Naive thymus-derived CD4-positive, alpha-beta T cell (primary cell): Measurements from ENCODE around the gene FLNB. TPM values are rescaled to one million over a fixed set of nuclear protein-coding genes. Genes with fewer than 3 reads are reported as not detected.

Experiments
- ATAC-seq: fragments of 150-1000 bp; cut with Tn5 transposase; 2 replicates; pipeline ENCODE4 v1.10.0; 2021; ENCODE audit warnings: mild to moderate bottlenecking, moderate library complexity
- CTCF ChIA-PET: fragments of 350-600 bp; sonication (Branson Sonifier 250); formaldehyde crosslinking; loops from one replicate; lab custom pipeline; 2021; ENCODE audit warnings: antibody characterized with exemption; lab: Charles Lee
- POLR2A ChIA-PET: fragments of 350-600 bp; sonication (Branson Sonifier 250); formaldehyde crosslinking; loops from one replicate; lab custom pipeline; 2021; ENCODE audit warnings: antibody characterized with exemption, inconsistent platforms; lab: Charles Lee
- DNase-seq, 9 donors: peaks; one replicate each; pipeline versions ENCODE4 v3.0.0 to v3.0.0-alpha.2; 2020 to 2022; ENCODE audit warnings: mixed read lengths in 1 of 9
- H3K27ac ChIP-seq: one replicate; pipeline ENCODE4 v1.7.0; 2013; ENCODE audit warnings: mild to moderate bottlenecking, low read depth, low read length, moderate library complexity
- H3K27me3 ChIP-seq, 2 donors: one replicate each; pipeline ENCODE4 v1.7.0; 2013; ENCODE audit warnings: low read length in 2 of 2, mild to moderate bottlenecking in 2 of 2, moderate library complexity in 2 of 2; ENCODE audit not compliant: control insufficient read depth in 2 of 2, insufficient read depth in 2 of 2
- H3K36me3 ChIP-seq, 3 experiments: 1 replicate in 2 of 3; 2 replicates in 1 of 3; pipeline ENCODE4 v1.7.0; 2013; ENCODE audit warnings: low read length in 3 of 3, mild to moderate bottlenecking in 3 of 3, moderate library complexity in 1 of 3; ENCODE audit not compliant: insufficient read depth in 3 of 3, control insufficient read depth in 2 of 3
- H3K4me1 ChIP-seq, 2 donors: one replicate each; pipeline ENCODE4 v1.7.0; 2013; ENCODE audit warnings: low read length in 2 of 2, mild to moderate bottlenecking in 2 of 2, moderate library complexity in 1 of 2; ENCODE audit not compliant: control insufficient read depth in 2 of 2, insufficient read depth in 2 of 2
- H3K4me3 ChIP-seq: 2 replicates; pipeline ENCODE4 v1.7.0; 2013; ENCODE audit warnings: mild to moderate bottlenecking, low read length
- H3K9me3 ChIP-seq, 3 experiments: 1 replicate in 2 of 3; 2 replicates in 1 of 3; pipeline ENCODE4 v1.7.0; 2013; ENCODE audit warnings: low read length in 3 of 3; ENCODE audit not compliant: control insufficient read depth in 2 of 3
- H3K27ac Mint-ChIP-seq, 9 donors: one replicate each; pipeline ENCODE4 v1.8.0; 2020 to 2022; ENCODE audit warnings: mixed read lengths in 9 of 9, mild to moderate bottlenecking in 8 of 9, moderate library complexity in 5 of 9, inconsistent platforms in 2 of 9
- H3K27me3 Mint-ChIP-seq, 5 donors: one replicate each; pipeline ENCODE4 v1.8.0; 2021 to 2022; ENCODE audit warnings: mixed read lengths in 5 of 5, mild to moderate bottlenecking in 1 of 5
- H3K36me3 Mint-ChIP-seq, 5 donors: one replicate each; pipeline ENCODE4 v1.8.0; 2020 to 2022; ENCODE audit warnings: mixed read lengths in 5 of 5, mild to moderate bottlenecking in 3 of 5, inconsistent platforms in 1 of 5
- H3K4me1 Mint-ChIP-seq, 7 donors: one replicate each; pipeline ENCODE4 v1.8.0; 2020 to 2022; ENCODE audit warnings: mixed read lengths in 7 of 7, mild to moderate bottlenecking in 3 of 7, inconsistent platforms in 1 of 7
- H3K4me3 Mint-ChIP-seq, 10 donors: one replicate each; pipeline ENCODE4 v1.8.0; 2020 to 2022; ENCODE audit warnings: mild to moderate bottlenecking in 10 of 10, mixed read lengths in 10 of 10, moderate library complexity in 6 of 10, inconsistent platforms in 2 of 10
- H3K9me3 Mint-ChIP-seq, 11 donors: one replicate each; pipeline ENCODE4 v1.8.0; 2020 to 2022; ENCODE audit warnings: mixed read lengths in 11 of 11, mild to moderate bottlenecking in 4 of 11, inconsistent platforms in 1 of 11, moderate library complexity in 1 of 11
- intact Hi-C, 2 donors: fragments of 100-400 bp; cut with micrococcal nuclease; formaldehyde crosslinking; loops; one replicate each; pipeline ENCODE4 v1.15.1; 2023
- polyA plus RNA-seq, 2 donors: library from polyadenylated mRNA; unstranded; fragments of 300-500 nt; fragmentation: Illumina TruSeq; gene quantifications; one replicate each; pipeline ENCODE4 v1.2.3, GENCODE V29; 2021
- total RNA-seq, 6 experiments: library from RNA in 5 of 6; stranded (reverse) in 5 of 6; gene quantifications; 1 replicate in 5 of 6; 2 replicates in 1 of 6; pipeline ENCODE4 v1.2.3 and lab custom pipeline; 2021 to 2026

Gene FLNB
- total and polyA plus RNA-seq, 7 experiments from 2014 or later: 15.7 to 66.7 (median 47.6) TPM

- POLR2A ChIA-PET: no interaction called here
- no peak overlapping the region for H3K4me3 Mint-ChIP-seq
- ATAC-seq: no peak
- intact Hi-C loops: no loop called here
- CTCF ChIA-PET: interaction anchor here (0.8 kb wide), 1 partner anchor 13 kb away, joined by 3 read pairs; no protein-coding TSS in a partner anchor
- Histone ChIP-seq H3K4me3 (no peak overlapping the region), H3K4me1 (no peaks in the 10 kb centered on the region), H3K27me3 (no peaks in the 10 kb centered on the region), H3K9me3 (no peaks in the 10 kb centered on the region), H3K27ac (no peak overlapping the region), H3K36me3 (peaks cover 0 to 78% (median 3%) of the 10 kb centered on the region in 3 experiments)
- no peak for DNase-seq
- H3K4me1 Mint-ChIP-seq: peaks cover 0 to 3% (median 0%) of the 10 kb centered on the region in 7 donors
- peaks cover 2 to 73% (median 27%) of the 10 kb centered on the region in 5 donors for H3K36me3 Mint-ChIP-seq
- H3K9me3 Mint-ChIP-seq: no peaks in the 10 kb centered on the region
- H3K27me3 Mint-ChIP-seq: no peaks in the 10 kb centered on the region
- H3K27ac Mint-ChIP-seq: no peak overlapping the region
These were observed 147.6 kb downstream of the FLNB start for GRCh38 chr3:58155838-58156237.

GRCh38 chr3:58157700-58158099 lies 149.5 kb downstream of the FLNB start:
- Mint-ChIP-seq H3K4me3 (no peak overlapping the region), H3K27ac (peak overlapping the region in 2 of 9 donors; percentile 13 to 74), H3K4me1 (peaks cover 0 to 2% (median 0%) of the 10 kb centered on the region in 7 donors), H3K9me3 (peaks cover 0 to 3% (median 0%) of the 10 kb centered on the region in 11 donors), H3K27me3 (no peaks in the 10 kb centered on the region), H3K36me3 (peaks cover 4 to 79% (median 30%) of the 10 kb centered on the region in 5 donors)
- Histone ChIP-seq H3K27ac (no peak overlapping the region), H3K4me1 (no peaks in the 10 kb centered on the region), H3K27me3 (no peaks in the 10 kb centered on the region), H3K36me3 (peaks cover 0 to 81% (median 3%) of the 10 kb centered on the region in 3 experiments), H3K9me3 (no peaks in the 10 kb centered on the region), H3K4me3 (no peak overlapping the region)
- ChIA-PET POLR2A (no interaction called here), CTCF (no interaction called here)
- no peak for DNase-seq
- intact Hi-C loops: no loop called here
- no peak for ATAC-seq

- no peak overlapping the region for H3K27ac ChIP-seq
- H3K4me3 ChIP-seq: no peak overlapping the region
- H3K9me3 ChIP-seq: no peaks in the 10 kb centered on the region
- H3K36me3 ChIP-seq: peaks cover 0 to 81% (median 3%) of the 10 kb centered on the region in 3 experiments
- H3K27me3 ChIP-seq: no peaks in the 10 kb centered on the region
- intact Hi-C loops: no loop called here
- CTCF ChIA-PET: interaction anchor here (0.9 to 1.0 kb wide), 2 partner anchors 8 to 54 kb away, joined by 3 to 4 read pairs; no protein-coding TSS in a partner anchor
- H3K27me3 Mint-ChIP-seq: no peaks in the 10 kb centered on the region
- POLR2A ChIA-PET: no interaction called here
- H3K36me3 Mint-ChIP-seq: peaks cover 4 to 80% (median 33%) of the 10 kb centered on the region in 5 donors
- no peaks in the 10 kb centered on the region for H3K4me1 ChIP-seq
- DNase-seq: no peak
- peaks cover 0 to 3% (median 0%) of the 10 kb centered on the region in 11 donors for H3K9me3 Mint-ChIP-seq
- ATAC-seq: no peak
- H3K4me1 Mint-ChIP-seq: peaks cover 0 to 2% (median 0%) of the 10 kb centered on the region in 7 donors
- no peak overlapping the region for H3K4me3 Mint-ChIP-seq
- no peak overlapping the region for H3K27ac Mint-ChIP-seq
These were observed 150.4 kb downstream of the FLNB start for GRCh38 chr3:58158442-58159153.

- peaks cover 0 to 87% (median 3%) of the 10 kb centered on the region in 3 experiments for H3K36me3 ChIP-seq
- H3K27me3 Mint-ChIP-seq: no peaks in the 10 kb centered on the region
- no peaks in the 10 kb centered on the region for H3K27me3 ChIP-seq
- peak overlapping the region in 1 of 9 donors; percentile 36 for H3K27ac Mint-ChIP-seq
- no peak overlapping the region for H3K4me3 Mint-ChIP-seq
- no peak overlapping the region for H3K27ac ChIP-seq
- H3K9me3 Mint-ChIP-seq: peaks cover 0 to 3% (median 0%) of the 10 kb centered on the region in 11 donors
- CTCF ChIA-PET: no interaction called here
- peaks cover 0 to 2% (median 0%) of the 10 kb centered on the region in 7 donors for H3K4me1 Mint-ChIP-seq
- ATAC-seq (no peak), DNase-seq (no peak)
- H3K4me1 ChIP-seq: no peaks in the 10 kb centered on the region
- no peaks in the 10 kb centered on the region for H3K9me3 ChIP-seq
- H3K36me3 Mint-ChIP-seq: peaks cover 4 to 76% (median 38%) of the 10 kb centered on the region in 5 donors
- intact Hi-C loops: no loop called here
- H3K4me3 ChIP-seq: no peak overlapping the region
- POLR2A ChIA-PET: no interaction called here
These were observed 152.2 kb downstream of the FLNB start for GRCh38 chr3:58160399-58160798.

- Mint-ChIP-seq H3K9me3 (peaks cover 0 to 3% (median 0%) of the 10 kb centered on the region in 11 donors), H3K4me3 (peak overlapping the region in 1 of 10 donors; percentile 14), H3K4me1 (peaks cover 0 to 2% (median 0%) of the 10 kb centered on the region in 7 donors), H3K27me3 (no peaks in the 10 kb centered on the region), H3K36me3 (peaks cover 4 to 76% (median 38%) of the 10 kb centered on the region in 5 donors), H3K27ac (peak overlapping the region in 3 of 9 donors; percentile 25 to 63 (median 51))
- Histone ChIP-seq H3K27ac (no peak overlapping the region), H3K9me3 (no peaks in the 10 kb centered on the region), H3K27me3 (no peaks in the 10 kb centered on the region), H3K36me3 (peaks cover 0 to 79% (median 2%) of the 10 kb centered on the region in 3 experiments), H3K4me1 (no peaks in the 10 kb centered on the region), H3K4me3 (no peak overlapping the region)
- CTCF ChIA-PET: interaction anchor here (0.7 kb wide), 1 partner anchor 848 kb away, joined by 3 read pairs; no protein-coding TSS in a partner anchor
- POLR2A ChIA-PET: no interaction called here
- ATAC-seq (peak; percentile 34), DNase-seq (no peak)
- intact Hi-C loops: no loop called here
These were observed 153.5 kb downstream of the FLNB start for GRCh38 chr3:58161435-58162398.

- intact Hi-C loops: no loop called here
- no peak overlapping the region for H3K4me3 ChIP-seq
- Mint-ChIP-seq H3K27ac (peak overlapping the region in 2 of 9 donors; percentile 48 to 66), H3K9me3 (peaks cover 0 to 3% (median 0%) of the 10 kb centered on the region in 11 donors), H3K36me3 (peaks cover 4 to 64% (median 38%) of the 10 kb centered on the region in 5 donors), H3K4me1 (peaks cover 0 to 2% (median 0%) of the 10 kb centered on the region in 7 donors), H3K4me3 (no peak overlapping the region), H3K27me3 (no peaks in the 10 kb centered on the region)
- no peaks in the 10 kb centered on the region for H3K27me3 ChIP-seq
- peaks cover 0 to 76% (median 0%) of the 10 kb centered on the region in 3 experiments for H3K36me3 ChIP-seq
- no peak for ATAC-seq
- H3K9me3 ChIP-seq: no peaks in the 10 kb centered on the region
- H3K4me1 ChIP-seq: no peaks in the 10 kb centered on the region
- CTCF ChIA-PET: no interaction called here
- POLR2A ChIA-PET: no interaction called here
- no peak for DNase-seq
- no peak overlapping the region for H3K27ac ChIP-seq
These were observed 155.0 kb downstream of the FLNB start for GRCh38 chr3:58163234-58163633.
